Measurements from ENCODE around the gene NR2F2.
A peak's percentile ranks its signal among the peaks of the same experiment; 100 is the strongest.

NR2F2 gene

GRCh38 chr15:96353416-96353929, 23.0 kb downstream of the NR2F2 start:
- peaks cover 0 to 3% (median 0%) of the 10 kb centered on the region in 5 donors for H3K36me3 ChIP-seq (ENCODE audit: control insufficient read depth in 5 of 5, insufficient read depth in 5 of 5, low read length in 5 of 5)
- peaks cover 0 to 60% (median 39%) of the 10 kb centered on the region in 5 donors for H3K4me1 ChIP-seq (ENCODE audit: control insufficient read depth in 5 of 5, insufficient read depth in 5 of 5, low read length in 5 of 5)
- peak overlapping the region; percentile 50 for H3K27ac ChIP-seq (ENCODE audit: low read depth, low read length)
- peak overlapping the region in 4 of 5 donors; percentile 68 to 81 (median 72) for H3K4me3 ChIP-seq (ENCODE audit: low read depth in 1 of 5, low read length in 5 of 5)
- peaks cover under 1 to 15% (median 2%) of the 10 kb centered on the region in 5 donors for H3K27me3 ChIP-seq (ENCODE audit: control insufficient read depth in 5 of 5, insufficient read depth in 4 of 5, low read length in 5 of 5)
- H3K9me3 ChIP-seq (ENCODE audit: control insufficient read depth in 5 of 5, low read length in 5 of 5): no peaks in the 10 kb centered on the region
- H3K9ac ChIP-seq (ENCODE audit: low read length in 5 of 5): no peak overlapping the region

GRCh38 chr15:96353930-96354730, 23.6 kb downstream of the NR2F2 start:
- Histone ChIP-seq H3K27me3 (ENCODE audit: control insufficient read depth in 5 of 5, insufficient read depth in 4 of 5, low read length in 5 of 5) (peaks cover 2 to 19% (median 5%) of the 10 kb centered on the region in 5 donors), H3K27ac (ENCODE audit: low read depth, low read length) (peak overlapping the region; percentile 50), H3K9ac (ENCODE audit: low read length in 5 of 5) (peak overlapping the region in 3 of 5 donors; percentile 51 to 68 (median 64)), H3K4me1 (ENCODE audit: control insufficient read depth in 5 of 5, insufficient read depth in 5 of 5, low read length in 5 of 5) (peaks cover 0 to 63% (median 41%) of the 10 kb centered on the region in 5 donors), H3K36me3 (ENCODE audit: control insufficient read depth in 5 of 5, insufficient read depth in 5 of 5, low read length in 5 of 5) (peaks cover 0 to 3% (median 0%) of the 10 kb centered on the region in 5 donors), H3K4me3 (ENCODE audit: low read depth in 1 of 5, low read length in 5 of 5) (peak overlapping the region; percentile 68 to 81 (median 71)), H3K9me3 (ENCODE audit: control insufficient read depth in 5 of 5, low read length in 5 of 5) (no peaks in the 10 kb centered on the region)

- H3K9ac ChIP-seq (ENCODE audit: low read length in 5 of 5): peak overlapping the region in 3 of 5 donors; percentile 51 to 68 (median 64)
- H3K4me1 ChIP-seq (ENCODE audit: control insufficient read depth in 5 of 5, insufficient read depth in 5 of 5, low read length in 5 of 5): peaks cover 0 to 71% (median 45%) of the 10 kb centered on the region in 5 donors
- H3K27me3 ChIP-seq (ENCODE audit: control insufficient read depth in 5 of 5, insufficient read depth in 4 of 5, low read length in 5 of 5): peaks cover 2 to 22% (median 7%) of the 10 kb centered on the region in 5 donors
- H3K27ac ChIP-seq (ENCODE audit: low read depth, low read length): peak overlapping the region; percentile 50
- peaks cover 0 to 3% (median 0%) of the 10 kb centered on the region in 5 donors for H3K36me3 ChIP-seq (ENCODE audit: control insufficient read depth in 5 of 5, insufficient read depth in 5 of 5, low read length in 5 of 5)
- H3K4me3 ChIP-seq (ENCODE audit: low read depth in 1 of 5, low read length in 5 of 5): peak overlapping the region; percentile 45 to 81 (median 69)
- no peaks in the 10 kb centered on the region for H3K9me3 ChIP-seq (ENCODE audit: control insufficient read depth in 5 of 5, low read length in 5 of 5)
Measured at GRCh38 chr15:96354731-96355567, 24.4 kb downstream of the NR2F2 start.

- Histone ChIP-seq H3K9me3 (ENCODE audit: control insufficient read depth in 5 of 5, low read length in 5 of 5) (no peaks in the 10 kb centered on the region), H3K27ac (ENCODE audit: low read depth, low read length) (no peak overlapping the region), H3K9ac (ENCODE audit: low read length in 5 of 5) (peak overlapping the region in 1 of 5 donors; percentile 17), H3K36me3 (ENCODE audit: control insufficient read depth in 5 of 5, insufficient read depth in 5 of 5, low read length in 5 of 5) (peaks cover 0 to 3% (median 0%) of the 10 kb centered on the region in 5 donors), H3K27me3 (ENCODE audit: control insufficient read depth in 5 of 5, insufficient read depth in 4 of 5, low read length in 5 of 5) (peaks cover 2 to 26% (median 11%) of the 10 kb centered on the region in 5 donors), H3K4me1 (ENCODE audit: control insufficient read depth in 5 of 5, insufficient read depth in 5 of 5, low read length in 5 of 5) (peaks cover 0 to 75% (median 50%) of the 10 kb centered on the region in 5 donors), H3K4me3 (ENCODE audit: low read depth in 1 of 5, low read length in 5 of 5) (no peak overlapping the region)
Measured at GRCh38 chr15:96355568-96356187, 25.2 kb downstream of the NR2F2 start.

GRCh38 chr15:96356494-96357455, 26.3 kb downstream of the NR2F2 start:
- peaks cover 2 to 33% (median 12%) of the 10 kb centered on the region in 5 donors for H3K27me3 ChIP-seq (ENCODE audit: control insufficient read depth in 5 of 5, insufficient read depth in 4 of 5, low read length in 5 of 5)
- H3K4me3 ChIP-seq (ENCODE audit: low read depth in 1 of 5, low read length in 5 of 5): peak overlapping the region; percentile 48 to 84 (median 74)
- H3K9me3 ChIP-seq (ENCODE audit: control insufficient read depth in 5 of 5, low read length in 5 of 5): no peaks in the 10 kb centered on the region
- H3K4me1 ChIP-seq (ENCODE audit: control insufficient read depth in 5 of 5, insufficient read depth in 5 of 5, low read length in 5 of 5): peaks cover 0 to 72% (median 50%) of the 10 kb centered on the region in 5 donors
- peak overlapping the region in 3 of 5 donors; percentile 32 to 53 (median 39) for H3K9ac ChIP-seq (ENCODE audit: low read length in 5 of 5)
- peaks cover 0 to 3% (median 0%) of the 10 kb centered on the region in 5 donors for H3K36me3 ChIP-seq (ENCODE audit: control insufficient read depth in 5 of 5, insufficient read depth in 5 of 5, low read length in 5 of 5)
- H3K27ac ChIP-seq (ENCODE audit: low read depth, low read length): peak overlapping the region; percentile 43

- Histone ChIP-seq H3K27ac (ENCODE audit: low read depth, low read length) (peak overlapping the region; percentile 23), H3K4me1 (ENCODE audit: control insufficient read depth in 5 of 5, insufficient read depth in 5 of 5, low read length in 5 of 5) (peaks cover 0 to 59% (median 42%) of the 10 kb centered on the region in 5 donors), H3K4me3 (ENCODE audit: low read depth in 1 of 5, low read length in 5 of 5) (peak overlapping the region in 4 of 5 donors; percentile 48 to 78 (median 72)), H3K9me3 (ENCODE audit: control insufficient read depth in 5 of 5, low read length in 5 of 5) (no peaks in the 10 kb centered on the region), H3K36me3 (ENCODE audit: control insufficient read depth in 5 of 5, insufficient read depth in 5 of 5, low read length in 5 of 5) (no peaks in the 10 kb centered on the region), H3K9ac (ENCODE audit: low read length in 5 of 5) (no peak overlapping the region), H3K27me3 (ENCODE audit: control insufficient read depth in 5 of 5, insufficient read depth in 4 of 5, low read length in 5 of 5) (peaks cover 5 to 35% (median 10%) of the 10 kb centered on the region in 5 donors)
Measured at GRCh38 chr15:96358001-96358801, 27.7 kb downstream of the NR2F2 start.

- Histone ChIP-seq H3K27ac (ENCODE audit: low read depth, low read length) (no peak overlapping the region), H3K27me3 (ENCODE audit: control insufficient read depth in 5 of 5, insufficient read depth in 4 of 5, low read length in 5 of 5) (peaks cover 5 to 28% (median 10%) of the 10 kb centered on the region in 5 donors), H3K9ac (ENCODE audit: low read length in 5 of 5) (peak overlapping the region in 1 of 5 donors; percentile 21), H3K4me3 (ENCODE audit: low read depth in 1 of 5, low read length in 5 of 5) (peak overlapping the region; percentile 35 to 69 (median 60)), H3K36me3 (ENCODE audit: control insufficient read depth in 5 of 5, insufficient read depth in 5 of 5, low read length in 5 of 5) (no peaks in the 10 kb centered on the region), H3K4me1 (ENCODE audit: control insufficient read depth in 5 of 5, insufficient read depth in 5 of 5, low read length in 5 of 5) (peaks cover 0 to 50% (median 36%) of the 10 kb centered on the region in 5 donors), H3K9me3 (ENCODE audit: control insufficient read depth in 5 of 5, low read length in 5 of 5) (no peaks in the 10 kb centered on the region)
Measured at GRCh38 chr15:96358821-96359615, 28.5 kb downstream of the NR2F2 start.
